HG03280 (cell line): ENCODE results near the gene LRBA.

Experiments
- ATAC-seq: cut with Tn5 transposase; IDR thresholded peaks from one replicate; pipeline ENCODE4 v1.9.1; 2021; ENCODE audit warnings: mild to moderate bottlenecking, moderate library complexity; ENCODE audit not compliant: unreplicated experiment

Gene LRBA

DNA sequence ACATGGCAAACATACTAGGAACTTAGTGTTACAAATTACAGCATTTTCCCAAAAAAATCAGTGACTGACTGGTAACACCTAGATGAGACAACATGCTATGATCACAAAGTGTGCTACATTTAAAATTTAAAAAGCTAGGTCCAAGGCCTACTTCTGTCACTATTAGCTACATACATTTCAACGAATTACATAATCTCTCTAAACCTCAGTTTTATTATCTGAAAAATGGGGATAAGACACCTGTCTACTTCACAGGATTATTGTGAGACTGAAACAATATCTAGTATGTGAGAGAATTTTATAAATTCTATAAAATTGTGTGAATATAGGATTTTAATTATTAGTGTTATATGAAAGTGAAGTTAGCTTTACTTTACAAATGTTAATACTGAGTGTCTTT is 708.4 kb downstream of the LRBA start:
- no peak for ATAC-seq

GRCh38 chr4:150305995-150306394 is 709.1 kb downstream of the LRBA start:
- ATAC-seq, result no peak

DNA sequence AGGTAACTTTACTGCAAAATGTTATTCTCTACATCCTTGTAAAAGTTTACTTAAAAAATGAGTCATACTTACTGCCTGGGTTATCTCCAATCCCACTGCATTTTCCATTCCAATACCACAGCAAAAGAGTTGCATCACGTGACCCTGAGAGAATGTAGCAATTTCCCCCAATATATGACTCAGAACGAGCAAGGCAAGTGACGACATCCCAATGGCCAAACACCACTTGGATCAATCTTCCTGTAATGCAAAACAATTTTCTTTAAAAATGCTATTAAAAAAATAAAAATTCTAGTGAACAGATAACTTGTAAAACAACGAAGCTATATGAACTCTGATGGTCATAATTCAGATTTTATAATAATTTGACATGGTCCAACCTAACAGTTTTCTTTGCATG is 712.5 kb downstream of the LRBA start:
- ATAC-seq, result no peak

DNA sequence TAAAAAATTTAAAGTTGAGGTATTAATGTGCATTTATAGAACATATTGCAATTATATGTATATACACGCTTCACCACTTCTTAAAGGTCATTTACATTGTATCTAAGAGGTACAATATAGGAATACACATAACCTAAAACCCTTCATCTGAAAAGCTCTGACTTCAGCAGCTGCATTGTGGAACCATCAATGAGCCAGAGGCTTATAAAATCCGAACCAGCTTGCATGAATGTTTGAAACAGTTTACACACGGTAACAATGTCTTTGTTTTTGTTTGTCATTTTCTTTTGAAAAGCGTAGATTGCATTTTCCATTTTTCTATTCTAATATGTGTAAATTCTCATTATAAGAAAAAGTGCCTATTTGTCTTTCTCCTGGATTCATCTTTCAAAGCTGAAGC is 715.3 kb downstream of the LRBA start:
- no peak for ATAC-seq

GRCh38 chr4:150297861-150298474 is 717.1 kb downstream of the LRBA start:
- peak; percentile 70 for ATAC-seq

DNA sequence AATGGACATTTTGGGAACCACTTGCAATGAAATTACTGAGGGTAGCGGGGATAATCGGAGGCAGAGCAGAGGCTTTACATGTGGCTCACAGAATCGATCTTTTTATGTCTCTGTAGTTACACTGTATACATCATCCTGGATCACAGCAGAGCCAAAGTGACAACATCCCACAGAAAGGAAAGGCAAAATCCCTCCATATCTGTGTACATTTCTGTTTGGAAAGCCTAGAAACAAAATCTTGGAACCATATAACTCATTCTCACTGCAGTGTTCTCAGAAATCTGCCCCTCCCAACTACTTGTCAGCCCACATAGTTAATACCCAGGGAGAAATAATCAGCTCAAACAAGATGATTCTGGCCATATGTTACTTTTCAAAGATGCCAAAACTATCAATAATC is 725.2 kb downstream of the LRBA start:
- ATAC-seq, result no peak

- ATAC-seq, result no peak
Measured at GRCh38 chr4:150289198-150289597, 725.9 kb downstream of the LRBA start.

DNA sequence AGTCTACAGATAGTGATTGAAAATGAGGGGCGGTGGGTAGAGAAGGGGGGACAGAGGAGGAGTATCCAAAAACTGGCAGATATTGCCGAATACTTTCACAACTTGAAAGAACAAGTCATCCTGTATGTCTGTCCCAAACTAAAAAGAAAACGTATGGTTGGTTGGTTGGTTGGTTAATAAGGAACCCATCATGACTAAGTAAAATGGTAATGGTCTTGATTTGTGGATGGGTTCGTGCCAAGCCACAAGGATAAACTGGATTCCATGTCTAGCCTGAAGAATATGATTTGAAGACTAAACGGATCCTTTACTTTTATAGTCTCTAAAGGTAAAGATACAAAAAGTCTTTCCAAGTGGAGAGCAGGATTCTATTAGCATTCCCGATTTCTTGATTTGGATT is 728.4 kb downstream of the LRBA start:
- no peak for ATAC-seq

- ATAC-seq, result no peak
Measured at GRCh38 chr4:150283689-150284088, 731.4 kb downstream of the LRBA start.

DNA sequence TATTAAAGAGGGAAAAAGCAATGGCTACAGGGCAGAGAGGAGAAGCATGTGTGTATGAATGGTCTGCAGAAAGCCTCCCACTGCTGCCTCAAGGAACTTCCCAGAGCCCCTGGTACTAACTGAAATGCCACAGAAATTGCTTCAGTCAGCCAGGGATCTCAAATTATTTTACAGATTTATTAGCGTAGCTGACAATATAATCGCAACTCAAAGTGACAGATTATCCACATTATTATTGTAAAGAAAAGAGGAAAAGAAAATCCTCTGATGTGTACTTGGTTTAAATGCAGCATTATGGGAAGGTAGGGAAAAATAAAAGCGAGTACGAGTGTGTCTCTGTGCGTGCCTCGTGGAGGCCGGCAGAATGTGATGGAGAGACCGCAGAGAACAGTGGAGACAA is 734.1 kb downstream of the LRBA start:
- ATAC-seq, result no peak

DNA sequence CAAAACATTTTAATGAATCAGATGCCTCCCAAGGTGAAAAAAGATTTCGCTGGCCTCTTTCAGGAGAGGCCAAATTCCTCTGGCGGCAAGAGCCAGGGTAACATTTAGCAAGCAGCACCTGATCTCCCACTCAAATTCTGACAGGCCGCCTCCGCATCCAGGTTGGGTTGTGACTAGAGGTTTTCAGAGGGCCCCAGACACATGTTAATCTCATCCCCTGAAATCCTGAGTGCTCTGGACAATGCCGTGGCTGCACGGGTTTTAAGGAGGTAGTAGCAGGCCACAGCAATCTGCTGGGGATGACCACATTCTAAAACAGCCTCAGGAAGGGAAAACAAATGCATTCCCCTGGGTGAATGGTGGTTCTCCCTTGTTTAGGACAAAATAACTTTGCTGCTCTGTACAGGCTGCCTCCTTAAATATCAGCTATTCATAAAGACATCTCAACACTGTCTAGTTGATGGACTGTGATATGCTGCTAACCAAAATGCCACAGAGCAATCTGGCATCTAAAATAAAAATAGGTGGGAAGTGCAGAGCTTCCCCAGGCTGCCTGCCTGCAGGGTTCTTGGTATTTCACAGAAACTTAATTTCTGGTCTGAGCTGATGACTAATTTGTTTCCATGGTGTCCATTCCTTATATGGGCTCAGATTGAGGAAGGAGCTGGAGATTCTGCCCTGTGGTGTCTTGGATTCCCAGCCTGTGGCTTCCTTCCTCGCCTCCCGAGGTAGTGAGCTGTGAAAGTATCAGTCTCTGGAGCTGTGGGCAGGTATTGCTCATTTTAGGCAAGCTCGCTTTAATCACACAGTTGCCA is 734.8 kb downstream of the LRBA start:
- no peak for ATAC-seq

GRCh38 chr4:150278206-150278605 is 736.9 kb downstream of the LRBA start:
- ATAC-seq, result no peak

GRCh38 chr4:150268444-150268843 is 746.6 kb downstream of the LRBA start:
- no peak for ATAC-seq

DNA sequence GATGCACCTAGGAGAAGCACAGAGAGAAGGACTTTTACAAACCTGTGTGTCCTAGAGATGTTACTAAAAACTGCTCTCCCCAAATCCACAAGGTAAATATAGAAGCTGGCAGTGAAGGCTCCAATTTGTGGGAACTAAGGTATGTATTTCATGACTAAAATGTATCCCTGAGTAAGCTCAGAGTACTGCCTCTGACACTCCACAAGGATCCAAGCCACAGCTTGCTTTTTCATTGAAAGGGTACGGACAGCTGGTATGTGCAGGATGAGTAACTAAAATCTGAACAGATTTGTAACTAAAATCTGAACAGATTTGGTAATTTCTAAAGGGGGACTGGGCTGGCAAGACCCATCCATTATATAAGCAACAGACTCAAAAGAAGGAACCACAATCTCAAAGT is 749.3 kb downstream of the LRBA start:
- no peak for ATAC-seq

DNA sequence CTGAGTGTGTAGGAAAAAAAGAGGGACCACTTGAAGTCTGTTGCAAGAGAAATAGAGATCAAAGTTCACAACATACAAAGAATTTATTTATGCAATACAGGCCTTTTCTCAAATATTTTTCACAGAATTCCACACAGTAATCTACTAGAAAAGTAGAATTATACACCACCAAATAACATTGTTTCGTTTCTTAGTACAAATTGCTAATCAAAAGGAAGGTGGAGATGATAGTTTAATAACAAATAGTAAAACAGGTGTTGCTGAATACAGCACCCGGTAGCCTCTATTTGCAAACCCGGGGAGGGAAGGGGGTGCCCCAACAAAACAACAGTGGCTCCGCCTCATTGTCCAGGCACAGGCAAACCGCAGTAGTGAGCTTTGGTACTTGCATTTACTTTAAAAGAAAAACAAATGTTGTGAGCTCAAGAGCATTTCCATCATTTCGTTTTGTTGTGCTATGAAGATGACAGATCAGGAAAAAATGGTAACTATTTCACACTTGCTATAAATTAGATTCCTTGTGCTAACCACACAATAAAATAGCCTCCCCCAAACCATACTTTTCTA is 750.4 kb downstream of the LRBA start:
- ATAC-seq, result no peak

GRCh38 chr4:150262611-150263010 is 752.5 kb downstream of the LRBA start:
- no peak for ATAC-seq

DNA sequence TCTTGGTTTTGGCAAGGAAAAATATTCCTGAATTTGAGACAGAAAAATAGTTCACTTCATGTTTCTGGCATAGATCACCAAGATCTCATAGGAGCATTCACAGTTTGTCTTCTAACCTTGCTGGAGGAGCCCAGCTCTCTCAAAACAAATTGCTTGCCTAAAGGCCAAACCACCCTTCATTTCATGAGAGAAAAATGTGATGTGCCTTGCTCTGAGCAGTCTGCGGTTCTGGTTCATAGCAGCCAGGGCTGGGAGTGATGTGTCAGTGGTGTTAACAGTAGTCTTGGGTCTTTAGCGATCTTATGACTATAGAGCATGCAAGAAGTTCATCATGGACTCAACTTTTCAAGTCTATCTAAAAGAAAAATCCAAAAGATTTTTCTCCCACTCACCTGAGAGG is 753.5 kb downstream of the LRBA start:
- ATAC-seq, result no peak

GRCh38 chr4:150259861-150260567 is 755.1 kb downstream of the LRBA start:
- ATAC-seq, result no peak

DNA sequence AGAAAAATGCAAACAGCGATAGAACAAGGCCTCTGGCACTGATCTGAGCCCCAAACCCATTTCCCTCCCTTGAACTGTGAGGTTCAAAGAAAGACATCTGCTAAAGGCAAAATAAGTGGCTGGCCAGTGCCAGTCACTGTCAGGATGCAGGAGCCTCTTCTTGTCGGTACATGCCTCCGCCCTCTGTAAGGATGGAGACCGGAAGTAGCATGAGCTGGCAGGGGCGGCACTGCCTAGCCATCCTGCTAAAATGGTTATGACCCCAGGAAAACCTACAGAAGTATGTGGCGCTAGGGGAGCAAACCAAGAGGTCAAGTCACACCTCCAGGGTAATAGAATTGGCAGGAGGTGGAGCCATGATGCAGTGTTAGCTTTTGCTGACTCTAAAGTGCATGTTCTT is 756.5 kb downstream of the LRBA start:
- ATAC-seq, result no peak

DNA sequence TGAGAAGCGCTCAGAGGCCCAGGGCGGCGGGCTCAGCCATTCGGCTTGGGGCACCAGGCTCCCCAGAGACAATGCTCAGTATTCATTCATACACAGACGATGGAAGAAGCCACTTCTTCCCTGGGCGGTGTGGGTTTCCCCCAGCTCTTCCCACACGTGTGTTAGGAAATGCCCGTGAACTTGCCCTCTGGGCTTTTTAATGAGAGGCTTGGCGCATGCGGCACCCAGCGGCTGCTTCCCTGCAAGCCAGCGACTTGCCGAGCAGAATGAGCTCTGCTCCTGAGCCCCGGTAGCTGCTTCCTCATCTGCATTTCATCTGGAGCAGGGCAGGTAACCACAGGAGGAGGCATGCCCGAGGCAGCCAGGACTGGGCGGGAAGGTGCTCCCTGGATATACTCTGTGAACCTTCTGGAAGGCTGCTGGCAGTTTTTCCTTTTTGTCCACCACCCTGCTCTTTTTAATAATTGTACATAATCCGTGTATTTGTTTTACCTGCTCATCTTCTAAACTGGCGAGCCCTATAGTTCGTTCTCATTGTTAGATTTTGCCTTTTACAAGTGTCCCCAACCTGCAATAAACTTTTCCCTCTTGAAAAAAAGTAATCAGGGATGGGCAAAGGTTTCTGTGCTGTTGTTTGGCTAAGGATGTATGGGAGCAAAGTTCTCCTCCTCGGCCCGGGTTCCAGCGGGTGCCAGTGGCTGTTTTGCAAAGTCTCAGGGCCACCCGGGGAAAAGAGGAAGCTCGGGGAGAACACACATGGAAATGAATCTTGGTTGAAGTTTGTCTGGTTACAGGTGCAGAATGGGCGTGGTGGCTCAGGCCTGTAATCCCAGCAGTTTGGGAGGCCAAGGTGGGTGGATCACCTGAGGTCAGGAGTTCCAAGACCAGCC is 758.0 kb downstream of the LRBA start:
- no peak for ATAC-seq

- no peak for ATAC-seq
Measured at GRCh38 chr4:150256225-150256620, 758.9 kb downstream of the LRBA start.
